HG02678 (cell line): ENCODE data around the gene SVIL.
"Not testable (repeated sequence)": the region's sequence is repeated elsewhere in the genome, so short reads cannot be mapped to it uniquely, and the experiment has no call there.

Source experiments
- ATAC-seq: cut with Tn5 transposase; IDR thresholded peaks from one replicate; pipeline ENCODE4 v1.9.1; 2021; ENCODE audit warnings: mild to moderate bottlenecking, moderate library complexity; ENCODE audit not compliant: unreplicated experiment

SVIL gene

DNA sequence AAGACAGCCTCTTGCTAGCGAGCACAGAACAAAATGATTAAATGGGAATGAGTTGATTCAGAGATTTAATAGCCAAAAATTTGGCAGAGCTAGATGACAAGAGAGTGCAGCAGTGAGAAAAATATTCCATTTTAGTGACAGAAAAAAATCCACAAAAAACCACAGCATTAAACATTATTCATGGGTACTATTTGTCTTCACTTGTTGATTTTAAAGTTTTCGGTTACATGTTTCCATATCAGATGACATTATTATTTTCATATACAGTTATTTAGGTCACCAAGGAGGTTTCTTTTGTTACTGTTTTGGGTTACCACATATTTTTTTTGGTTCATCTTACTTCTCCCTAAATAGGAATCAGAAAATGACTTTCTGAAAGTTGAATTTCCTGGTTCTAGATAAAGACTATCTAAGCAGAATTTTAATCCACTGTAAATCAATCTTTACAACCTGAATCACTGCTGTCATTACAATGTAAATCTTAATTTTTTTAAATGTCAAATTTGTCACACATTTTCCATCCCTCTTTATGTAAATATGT lies 87.9 kb downstream of the SVIL start:
- no peak for ATAC-seq

GRCh38 chr10:29545122-29545521 lies 89.6 kb downstream of the SVIL start:
- ATAC-seq: no peak

GRCh38 chr10:29543715-29544114 lies 91.1 kb downstream of the SVIL start:
- no peak for ATAC-seq

DNA sequence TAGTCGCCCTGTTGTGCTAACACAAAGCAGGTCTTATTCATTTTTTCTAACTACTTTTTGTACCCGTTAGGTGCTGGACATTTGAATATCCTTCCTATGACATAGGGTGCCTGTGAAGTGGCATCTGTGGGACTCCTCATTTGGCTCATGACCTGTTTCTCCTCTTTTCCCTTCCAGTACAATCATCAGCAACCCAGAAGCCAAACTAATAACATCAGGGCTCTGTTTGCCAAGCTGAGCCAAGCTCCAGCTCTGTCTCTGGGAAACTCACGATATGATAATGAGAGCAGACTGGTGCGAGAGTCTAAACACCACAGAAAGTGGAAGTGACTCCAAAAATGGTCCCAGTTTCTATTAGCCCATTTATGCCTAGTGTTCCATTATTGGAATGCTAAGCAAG lies 92.0 kb downstream of the SVIL start:
- no peak for ATAC-seq

GRCh38 chr10:29541422-29542210 lies 93.2 kb downstream of the SVIL start:
- no peak for ATAC-seq

GRCh38 chr10:29540016-29540415 lies 94.8 kb downstream of the SVIL start:
- no peak for ATAC-seq

GRCh38 chr10:29539412-29539811 lies 95.4 kb downstream of the SVIL start:
- ATAC-seq: no peak

DNA sequence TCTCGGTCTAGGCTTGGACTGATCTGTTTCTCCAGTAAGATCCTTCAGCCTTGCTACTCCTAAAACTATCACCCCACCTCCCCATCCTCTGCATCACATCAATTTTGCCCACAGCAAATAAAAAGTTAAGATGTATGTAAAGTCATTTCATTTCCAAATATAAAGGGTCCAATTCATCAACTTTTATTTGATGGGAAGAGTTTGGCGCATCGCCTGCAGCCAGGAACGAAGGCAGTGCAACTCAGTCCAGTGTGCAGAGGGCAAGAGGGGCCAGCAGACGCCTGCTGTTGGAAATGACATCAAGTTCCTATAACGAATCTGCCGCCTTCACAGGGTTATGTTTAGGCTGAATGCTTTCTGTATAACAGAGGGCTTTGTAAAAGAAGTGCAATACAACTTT lies 97.0 kb downstream of the SVIL start:
- ATAC-seq: no peak

DNA sequence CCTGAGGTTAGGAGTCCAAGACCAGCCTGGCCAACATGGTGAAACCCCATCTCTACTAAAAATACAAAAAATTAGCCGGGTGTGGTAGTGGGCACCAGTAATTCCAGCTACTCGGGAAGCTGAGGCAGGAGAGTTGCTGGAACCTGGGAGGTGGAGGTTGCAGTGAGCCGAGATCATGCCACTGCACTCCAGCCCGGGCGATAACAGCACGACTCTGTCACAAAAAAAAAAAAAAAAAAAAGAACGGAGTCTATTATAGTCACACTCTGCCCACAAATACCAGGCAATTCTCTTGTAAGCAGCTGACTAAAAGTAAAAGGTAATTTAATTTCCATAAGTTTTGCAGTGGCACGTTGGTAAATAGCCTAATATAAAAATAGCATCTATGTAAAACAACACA lies 98.1 kb downstream of the SVIL start:
- not testable (repeated sequence) for ATAC-seq

DNA sequence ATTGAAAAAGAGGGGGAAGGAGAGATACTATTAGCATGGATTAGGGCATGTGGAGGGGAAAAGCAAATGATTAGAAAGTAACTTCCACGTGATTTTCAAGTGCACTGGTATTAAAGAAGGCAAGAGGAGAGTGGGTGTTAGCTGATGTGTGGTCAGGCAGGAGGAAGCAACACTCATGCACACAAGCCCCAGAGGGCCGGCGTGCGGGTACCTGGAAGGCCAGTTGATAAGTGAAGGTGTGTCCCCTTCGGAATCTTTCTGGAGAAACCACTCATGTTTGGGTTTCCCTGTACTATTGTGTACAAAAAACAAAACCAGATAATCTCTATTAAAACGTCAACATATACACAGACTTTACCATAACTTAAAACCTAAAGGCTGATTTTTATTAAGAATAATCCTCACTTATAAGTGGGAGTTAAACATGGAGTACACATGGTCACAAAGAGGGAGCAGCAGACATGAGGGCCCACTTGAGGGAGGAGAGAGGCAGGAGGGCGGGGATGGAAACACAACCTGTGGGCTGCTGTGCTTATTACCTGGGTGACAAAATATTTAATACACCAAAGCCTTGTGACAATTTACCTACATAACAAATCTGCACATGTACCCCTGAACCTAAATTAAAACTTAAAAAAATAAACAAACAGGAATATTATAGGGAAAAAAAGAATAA lies 98.9 kb downstream of the SVIL start:
- no peak for ATAC-seq

DNA sequence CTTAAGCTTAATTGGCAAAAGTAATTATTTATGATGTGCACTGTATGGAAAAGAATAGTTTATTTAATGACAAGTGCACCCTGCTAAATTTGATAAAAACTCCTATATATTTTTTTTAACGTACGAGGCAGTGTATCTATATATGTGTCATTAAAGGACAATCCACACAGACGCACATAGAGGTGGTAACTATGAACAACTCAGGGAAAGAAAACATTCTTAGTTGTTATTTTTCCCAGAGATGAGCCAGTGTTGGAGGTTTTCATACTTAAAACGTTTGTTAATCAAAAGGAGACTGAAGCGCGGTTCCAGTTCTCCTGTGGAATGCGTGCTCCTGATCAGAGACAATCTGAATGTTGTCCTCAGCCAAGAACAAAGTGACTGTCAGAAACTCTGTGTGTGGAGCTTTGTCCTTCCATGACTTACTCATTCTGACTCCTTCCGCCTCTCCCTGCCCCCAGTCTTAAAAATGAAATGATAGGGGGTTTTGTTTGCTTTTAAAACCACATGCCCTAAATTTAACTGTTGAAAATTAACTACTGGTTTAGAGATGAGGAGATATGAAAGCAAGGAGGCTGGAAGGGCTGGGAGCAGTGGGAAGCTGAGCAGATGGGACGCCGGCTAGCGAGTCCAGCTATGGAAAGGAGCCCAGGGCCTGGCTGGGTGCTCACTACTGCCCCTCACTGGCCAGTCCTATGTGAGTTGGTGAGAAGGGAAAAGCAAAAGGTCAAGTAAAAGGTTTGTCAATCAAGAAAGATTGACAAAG lies 99.6 kb downstream of the SVIL start:
- ATAC-seq: no peak

- no peak for ATAC-seq
These were observed 100.2 kb downstream of the SVIL start for GRCh38 chr10:29534590-29534989.

DNA sequence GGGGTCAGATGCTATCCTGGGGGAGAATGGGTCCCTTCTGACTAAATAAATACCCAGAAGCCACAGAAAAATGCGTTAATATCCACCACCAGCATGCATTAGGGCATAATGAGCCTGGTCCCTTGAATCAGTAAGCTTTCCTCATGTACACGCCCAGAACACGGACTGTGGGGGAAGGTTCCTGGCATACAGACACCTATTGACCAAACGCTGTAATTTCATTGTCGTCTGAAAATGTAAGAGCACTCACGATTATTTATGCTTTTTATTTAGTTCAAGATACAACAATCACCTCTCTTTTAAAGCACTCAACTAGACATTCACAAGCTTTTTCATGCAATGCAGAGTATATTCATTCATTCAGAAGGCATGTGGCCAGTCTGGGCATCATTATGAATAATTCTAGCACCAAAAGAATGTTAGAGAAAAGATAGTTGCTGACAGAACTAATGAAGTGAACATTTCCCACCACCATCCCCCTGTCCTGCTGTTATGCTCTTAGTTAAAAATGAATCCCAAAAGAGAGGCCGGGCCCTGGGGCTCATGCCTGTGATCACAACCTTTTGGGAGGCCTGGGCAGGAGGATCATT lies 101.0 kb downstream of the SVIL start:
- ATAC-seq: no peak

GRCh38 chr10:29533046-29533445 lies 101.7 kb downstream of the SVIL start:
- ATAC-seq: no peak

DNA sequence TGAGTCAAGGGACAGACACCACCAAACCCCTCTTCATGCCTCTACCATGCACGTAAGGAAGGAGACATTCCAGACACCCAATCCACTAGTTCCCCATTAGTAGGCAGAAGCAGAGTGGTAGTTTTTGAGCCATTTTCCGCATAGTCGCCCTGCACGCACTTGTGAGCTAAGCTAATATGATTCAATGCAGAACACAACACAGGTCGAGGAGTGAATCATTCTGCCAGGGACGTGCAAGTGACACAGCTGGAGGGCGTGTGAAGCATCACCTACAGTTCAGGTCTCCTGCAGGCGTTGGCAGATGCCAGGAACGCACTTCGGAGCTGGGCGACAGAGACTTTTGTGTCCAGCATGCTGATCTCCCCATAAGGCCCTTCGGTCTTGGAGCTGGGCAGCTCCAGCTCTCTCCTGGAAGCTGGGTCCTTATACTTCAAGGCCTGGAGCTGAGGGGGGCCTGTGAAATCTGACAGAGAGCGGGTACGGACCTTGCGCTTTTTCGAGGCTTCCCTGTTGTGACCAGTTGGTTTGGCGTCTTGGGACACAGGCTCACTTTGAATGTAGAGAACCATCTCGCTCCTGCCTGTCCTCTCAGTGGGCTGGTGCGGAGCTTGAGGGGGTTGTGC lies 102.4 kb downstream of the SVIL start:
- no peak for ATAC-seq

DNA sequence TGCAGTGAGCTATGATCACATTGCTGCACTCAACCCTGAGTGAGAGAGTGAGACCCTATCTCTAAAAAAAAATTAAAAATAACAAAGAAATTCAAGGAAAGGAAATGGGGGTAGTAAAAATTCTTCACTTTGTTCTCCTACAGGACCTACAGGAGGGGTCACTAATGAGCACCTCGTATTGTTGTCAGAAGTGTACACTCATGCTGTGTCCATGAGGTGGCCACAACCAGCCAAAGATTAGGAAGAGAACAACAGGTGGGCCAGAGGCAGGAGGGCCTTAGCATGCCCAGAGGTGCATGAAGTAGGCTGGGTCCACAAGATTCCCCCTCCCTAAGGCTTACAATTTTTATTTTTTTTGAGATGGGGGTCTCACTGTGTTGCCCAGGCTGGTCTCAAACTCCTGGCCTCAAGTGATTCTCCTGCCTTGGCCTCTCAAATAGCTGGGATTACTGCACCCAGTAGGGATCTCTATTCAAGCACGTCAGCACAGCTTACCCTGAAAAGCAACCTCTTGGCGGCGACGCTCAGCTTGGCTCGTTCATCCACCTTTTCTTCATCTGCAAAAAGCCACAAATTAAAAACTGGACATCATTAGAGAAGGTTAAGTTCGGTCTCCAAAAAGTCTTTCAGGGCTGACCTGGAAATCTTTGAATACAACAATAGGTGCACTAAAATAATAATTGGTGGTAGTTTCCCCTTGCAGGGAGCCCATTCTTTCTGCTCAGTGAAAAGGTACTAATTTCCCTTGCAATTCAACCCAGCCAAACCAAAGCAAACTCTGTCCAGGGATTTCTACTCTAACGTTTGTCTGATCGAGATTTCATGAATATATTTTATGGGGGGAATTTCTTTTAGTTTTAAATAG lies 104.4 kb downstream of the SVIL start:
- no peak for ATAC-seq

GRCh38 chr10:29529146-29529545 lies 105.6 kb downstream of the SVIL start:
- ATAC-seq: no peak

DNA sequence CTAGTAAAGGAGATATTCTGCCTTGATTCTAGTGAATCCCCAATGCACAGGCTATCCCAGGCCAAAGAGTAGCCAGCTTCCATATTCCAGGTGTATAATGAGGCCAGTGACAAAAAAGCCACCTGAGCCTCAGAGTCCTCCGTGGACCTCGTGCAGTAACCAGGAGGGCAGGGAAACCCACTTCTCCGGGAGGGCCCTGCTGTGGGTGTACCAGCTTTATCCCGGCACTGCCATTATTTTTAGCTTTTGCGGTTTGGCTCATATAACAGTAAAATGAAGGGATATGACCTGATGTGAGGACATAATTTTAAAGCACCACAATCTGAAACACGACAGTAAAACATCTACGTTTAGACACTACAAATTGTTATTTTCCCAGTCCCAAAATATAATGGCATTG lies 109.0 kb downstream of the SVIL start:
- no peak for ATAC-seq

GRCh38 chr10:29524720-29525119 lies 110.1 kb downstream of the SVIL start:
- ATAC-seq: no peak

DNA sequence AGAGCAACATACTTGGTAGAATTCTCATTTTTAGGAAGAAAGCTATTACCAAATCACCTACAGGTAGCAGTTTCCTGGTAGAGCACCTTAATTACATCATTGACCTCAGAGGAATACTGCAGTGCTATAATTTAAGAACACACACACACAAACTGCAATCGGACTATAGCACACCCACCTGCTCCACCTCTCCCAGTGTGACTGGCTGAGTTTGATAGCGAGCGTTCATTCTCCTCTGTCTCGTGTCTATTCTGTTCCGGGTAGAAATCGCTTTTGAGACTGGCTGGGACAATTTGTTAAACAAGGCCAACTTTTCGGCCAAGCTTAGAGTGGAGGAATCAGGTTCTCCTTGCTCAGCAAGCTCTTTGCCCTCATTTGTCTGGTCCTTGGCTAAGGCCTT lies 110.5 kb downstream of the SVIL start:
- no peak for ATAC-seq
